Fibroblast of lung (primary cell): ENCODE data around the gene R3HCC1L.

ENCODE experiments used
- CTCF ChIP-seq, 2 donors: IDR thresholded peaks in 1 of 2; conservative IDR thresholded peaks in 1 of 2; 1 replicate in 1 of 2; 2 replicates in 1 of 2; pipeline ENCODE4 v1.5.1; 2011 to 2012; ENCODE audit warnings: low read length in 2 of 2, control low read depth in 1 of 2, inconsistent platforms in 1 of 2, low read depth in 1 of 2, mild to moderate bottlenecking in 1 of 2
- EZH2 ChIP-seq: IDR thresholded peaks from 2 replicates; pipeline ENCODE4 v1.5.1; 2012; ENCODE audit warnings: low read length, control low read depth, mild to moderate bottlenecking; ENCODE audit errors: missing control alignments

DNA sequence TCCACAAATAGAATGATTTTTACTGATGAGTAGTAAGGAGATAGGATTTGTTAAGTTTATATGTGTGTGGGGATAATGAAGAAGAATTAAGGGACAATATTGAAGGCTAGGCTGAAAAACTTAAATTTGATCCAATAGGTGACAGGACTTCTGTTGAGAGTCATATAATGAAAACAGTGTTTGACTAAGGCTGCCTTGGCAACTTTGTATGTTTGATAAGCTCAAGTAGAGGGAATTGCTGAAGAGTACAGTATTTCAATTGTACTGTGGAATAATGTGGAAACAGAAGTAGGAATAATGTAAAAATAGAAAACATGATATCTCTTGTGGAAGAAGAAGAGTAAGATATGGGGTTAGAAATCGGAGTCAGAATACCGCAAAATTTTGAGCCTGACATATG lies 10.5 kb downstream of the R3HCC1L start:
- TF ChIP-seq CTCF (conservative IDR thresholded peaks at IDR 0.05 in 1 of 2, IDR thresholded peaks at IDR 0.05 in 1 of 2; ENCODE audit: low read depth in 1 of 2, low read length in 2 of 2) (no peak), EZH2 (no peak)
